ENCODE measurements around the gene KRT38. TPM values are rescaled to one million over a fixed set of nuclear protein-coding genes. Genes with fewer than 3 reads are reported as not detected.

KRT38 gene
- total and polyA plus RNA-seq, 3 donors from 2014 or later = not detected

DNA sequence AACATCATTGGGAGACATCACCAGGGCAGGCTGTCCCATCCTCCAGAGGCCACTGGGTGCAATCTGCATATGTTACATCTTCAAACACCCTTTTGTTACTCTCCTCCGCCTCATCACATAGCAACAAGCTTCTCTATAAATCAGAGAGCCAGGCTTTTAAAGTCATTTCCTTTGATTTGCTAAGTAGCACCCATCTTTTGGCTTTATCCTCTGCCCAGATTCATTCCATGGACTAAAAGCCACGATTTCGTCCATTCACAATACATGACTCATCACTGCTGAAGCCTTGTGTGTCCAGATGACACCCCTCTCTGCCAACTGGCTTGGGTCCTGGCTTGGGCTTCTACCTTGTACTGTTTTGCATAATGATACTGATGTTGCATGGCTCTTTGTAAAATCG, 2.0 kb upstream of the KRT38 start:
- no peaks in the 10 kb centered on the region for H3K27me3 ChIP-seq

DNA sequence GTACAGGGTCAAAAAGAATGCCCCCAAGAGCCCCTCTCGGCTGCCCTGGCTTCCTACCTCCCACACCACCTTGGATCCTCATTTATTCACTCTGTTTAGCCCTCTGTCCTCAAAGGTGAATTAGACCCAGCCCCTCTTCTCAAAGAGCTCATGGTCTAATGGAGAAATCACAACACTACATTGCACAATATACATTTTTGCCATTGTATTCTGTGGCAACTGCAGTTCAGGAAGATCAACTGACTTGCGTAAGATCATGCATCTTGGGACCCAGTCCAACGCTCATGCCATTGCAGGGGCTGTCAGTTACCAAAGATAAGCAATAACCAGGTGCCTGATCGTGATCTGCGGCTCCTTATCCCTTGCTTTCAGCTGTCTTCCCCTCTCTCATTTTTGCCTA, 1.4 kb downstream of the KRT38 start:
- TF ChIP-seq, protein P1, sequence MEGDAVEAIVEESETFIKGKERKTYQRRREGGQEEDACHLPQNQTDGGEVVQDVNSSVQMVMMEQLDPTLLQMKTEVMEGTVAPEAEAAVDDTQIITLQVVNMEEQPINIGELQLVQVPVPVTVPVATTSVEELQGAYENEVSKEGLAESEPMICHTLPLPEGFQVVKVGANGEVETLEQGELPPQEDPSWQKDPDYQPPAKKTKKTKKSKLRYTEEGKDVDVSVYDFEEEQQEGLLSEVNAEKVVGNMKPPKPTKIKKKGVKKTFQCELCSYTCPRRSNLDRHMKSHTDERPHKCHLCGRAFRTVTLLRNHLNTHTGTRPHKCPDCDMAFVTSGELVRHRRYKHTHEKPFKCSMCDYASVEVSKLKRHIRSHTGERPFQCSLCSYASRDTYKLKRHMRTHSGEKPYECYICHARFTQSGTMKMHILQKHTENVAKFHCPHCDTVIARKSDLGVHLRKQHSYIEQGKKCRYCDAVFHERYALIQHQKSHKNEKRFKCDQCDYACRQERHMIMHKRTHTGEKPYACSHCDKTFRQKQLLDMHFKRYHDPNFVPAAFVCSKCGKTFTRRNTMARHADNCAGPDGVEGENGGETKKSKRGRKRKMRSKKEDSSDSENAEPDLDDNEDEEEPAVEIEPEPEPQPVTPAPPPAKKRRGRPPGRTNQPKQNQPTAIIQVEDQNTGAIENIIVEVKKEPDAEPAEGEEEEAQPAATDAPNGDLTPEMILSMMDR (IDR thresholded peaks at IDR 0.05) = no peak
- no peak for TF ChIP-seq POLR2A (IDR thresholded peaks at IDR 0.05)
- Histone ChIP-seq H3K9me3 (no peaks in the 10 kb centered on the region), H3K4me1 (no peaks in the 10 kb centered on the region), H3K27ac (no peak overlapping the region), H3K36me3 (ENCODE audit: low read depth, missing control alignments) (no peaks in the 10 kb centered on the region), H3K4me3 (no peak overlapping the region), H3K27me3 (no peaks in the 10 kb centered on the region)
- 73 to 89% methylated on average over 4 to 5 of the region's 5 CpGs for whole genome bisulfite sequencing, 2 donors
- intact Hi-C loops (cut with DNase I; ENCODE audit: low total_unique reads) = no loop called here
- no peak for DNase-seq

More for the DNA sequence above, 2.0 kb upstream of the KRT38 start:
- H3K4me3 ChIP-seq = no peak overlapping the region
- H3K9me3 ChIP-seq = no peaks in the 10 kb centered on the region
- no peak overlapping the region for H3K27ac ChIP-seq
- H3K36me3 ChIP-seq (ENCODE audit: low read depth, missing control alignments) = no peaks in the 10 kb centered on the region
- no peaks in the 10 kb centered on the region for H3K4me1 ChIP-seq
- WGBS, 2 donors = 91 to 92% methylated on average over 4 of the region's 4 CpGs
- TF ChIP-seq, protein P1 (IDR thresholded peaks at IDR 0.05) = no peak
- no peak for TF ChIP-seq POLR2A (IDR thresholded peaks at IDR 0.05)
- no peak for DNase-seq
- intact Hi-C loops (cut with DNase I; ENCODE audit: low total_unique reads) = loop anchor here (10.0 kb wide), 1 partner anchor 78 kb away; the partner anchor contains the start of gene KRT33B

DNA sequence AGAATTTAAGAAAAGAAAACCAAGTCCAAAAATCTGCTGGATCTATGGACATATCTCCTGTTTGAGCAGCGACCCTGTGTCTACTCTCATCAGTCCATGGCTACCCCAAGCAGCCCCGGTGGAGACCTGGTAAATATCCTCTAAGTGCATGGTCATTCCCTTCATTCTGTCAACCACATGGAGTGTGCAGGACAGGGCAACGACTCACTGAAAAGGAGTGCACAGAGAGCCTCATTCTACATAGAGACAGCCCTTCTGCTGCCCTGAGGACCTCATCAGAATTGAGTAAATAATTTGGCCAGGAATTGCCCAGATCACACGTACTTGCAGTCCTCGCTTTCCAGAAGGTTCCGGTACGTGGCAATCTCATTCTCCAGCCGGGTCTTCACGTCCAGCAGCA, 3.0 kb downstream of the KRT38 start:
- no peaks in the 10 kb centered on the region for H3K4me1 ChIP-seq
- H3K36me3 ChIP-seq (ENCODE audit: low read depth, missing control alignments) = no peaks in the 10 kb centered on the region
- H3K9me3 ChIP-seq = no peaks in the 10 kb centered on the region
- no peak for DNase-seq
- no peak for TF ChIP-seq POLR2A (IDR thresholded peaks at IDR 0.05)
- TF ChIP-seq, protein P1 (IDR thresholded peaks at IDR 0.05) = no peak
- WGBS, 2 donors = 92 to 94% methylated on average over 3 to 9 of the region's 9 CpGs
- H3K27me3 ChIP-seq = no peaks in the 10 kb centered on the region
- no peak overlapping the region for H3K4me3 ChIP-seq
- intact Hi-C loops (cut with DNase I; ENCODE audit: low total_unique reads) = no loop called here
- no peak overlapping the region for H3K27ac ChIP-seq

DNA sequence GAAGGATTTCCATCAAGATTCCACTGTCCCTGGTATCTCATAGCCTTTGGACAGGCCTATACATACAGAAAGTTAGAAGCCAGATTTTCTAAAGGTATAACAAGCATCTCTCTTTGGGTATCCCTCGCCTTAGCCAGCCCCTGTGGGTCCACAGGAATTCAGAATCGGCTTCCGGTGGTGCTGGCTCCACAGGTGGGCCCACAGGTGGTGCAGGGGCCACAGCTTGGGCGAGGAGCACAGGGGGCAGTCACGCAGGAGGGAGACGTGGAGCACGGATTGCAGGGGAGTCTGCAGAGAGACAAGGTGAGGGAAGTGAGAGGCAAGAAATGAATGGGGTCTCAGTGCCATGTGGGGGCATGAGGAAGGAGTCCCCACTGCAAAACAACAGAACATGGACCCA, 3.5 kb downstream of the KRT38 start:
- Histone ChIP-seq H3K4me1 (no peaks in the 10 kb centered on the region), H3K36me3 (ENCODE audit: low read depth, missing control alignments) (no peaks in the 10 kb centered on the region), H3K27ac (no peak overlapping the region), H3K4me3 (no peak overlapping the region), H3K27me3 (no peaks in the 10 kb centered on the region), H3K9me3 (no peaks in the 10 kb centered on the region)
- no peak for DNase-seq
- TF ChIP-seq, protein P1 (IDR thresholded peaks at IDR 0.05) = no peak
- no peak for TF ChIP-seq POLR2A (IDR thresholded peaks at IDR 0.05)
- 78 to 94% methylated on average over 6 to 7 of the region's 7 CpGs for WGBS, 2 donors
- intact Hi-C loops (cut with DNase I; ENCODE audit: low total_unique reads) = no loop called here

DNA sequence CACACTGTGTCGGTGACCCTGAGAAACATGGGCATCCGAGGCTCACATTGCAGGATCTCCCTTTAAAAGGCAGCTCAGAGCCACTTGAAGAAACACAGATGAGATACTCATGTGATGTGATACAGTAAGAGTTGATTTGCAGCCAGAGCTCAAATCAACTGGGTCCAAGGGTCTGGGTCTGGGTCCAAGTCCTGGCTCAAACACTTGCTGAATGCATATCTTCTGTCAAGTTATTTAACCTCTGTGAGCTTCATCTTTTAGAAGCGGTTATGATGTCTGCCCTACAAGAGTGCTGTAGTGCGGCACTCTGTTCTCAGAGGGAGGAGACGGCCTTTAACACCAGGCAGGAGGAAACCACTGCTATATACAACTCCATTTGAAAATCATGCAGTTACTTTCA, 6.4 kb downstream of the KRT38 start:
- intact Hi-C loops (cut with DNase I; ENCODE audit: low total_unique reads) = no loop called here
- DNase-seq = no peak
- Histone ChIP-seq H3K27me3 (no peaks in the 10 kb centered on the region), H3K4me1 (no peaks in the 10 kb centered on the region), H3K27ac (no peak overlapping the region), H3K36me3 (ENCODE audit: low read depth, missing control alignments) (no peaks in the 10 kb centered on the region), H3K4me3 (no peak overlapping the region), H3K9me3 (no peaks in the 10 kb centered on the region)
- TF ChIP-seq, protein P1 (IDR thresholded peaks at IDR 0.05) = no peak
- no peak for TF ChIP-seq POLR2A (IDR thresholded peaks at IDR 0.05)
- 40 to 48% methylated on average over 5 of the region's 5 CpGs for WGBS, 2 donors

All from testis (tissue), 3 donors.